Ovary (tissue), 9 donors: ENCODE data around the gene INSIG2. TPM values are rescaled to one million over a fixed set of nuclear protein-coding genes. Genes with fewer than 3 reads are reported as not detected.

Experiments
- DNase-seq, 5 donors: peaks; one replicate each; pipeline ENCODE4 v3.0.0-alpha.2; 2019 to 2020
- H3K27ac ChIP-seq, 2 donors: fragments of 200-600 bp; one replicate each; pipeline versions ENCODE4 v1.5.1 to v1.8.0; 2019 to 2022
- H3K27me3 ChIP-seq: fragments of 200-600 bp; one replicate; pipeline ENCODE4 v1.8.0; 2022
- H3K36me3 ChIP-seq: fragments of 200-600 bp; sonication (generic); one replicate; pipeline ENCODE4 v1.5.1; 2019
- H3K4me1 ChIP-seq: one replicate; pipeline ENCODE4 v1.8.1; 2013; ENCODE audit warnings: mild to moderate bottlenecking, moderate library complexity; ENCODE audit not compliant: insufficient read depth
- H3K4me3 ChIP-seq: fragments of 200-600 bp; sonication (generic); one replicate; pipeline ENCODE4 v1.5.1; 2017
- H3K9me3 ChIP-seq, 2 donors: fragments of 200-600 bp in 1 of 2; sonication (generic) in 1 of 2; one replicate each; pipeline versions ENCODE4 v1.5.1 to v1.8.1; 2013 to 2019; ENCODE audit warnings: mild to moderate bottlenecking in 1 of 2, moderate library complexity in 1 of 2
- CTCF ChIP-seq, 3 donors: fragments of 450-650 bp in 2 of 3; fragments of 200-600 bp in 1 of 3; IDR thresholded peaks; one replicate each; pipeline versions ENCODE4 v1.5.1 to v1.8.0; 2016 to 2022; ENCODE audit warnings: antibody characterized with exemption in 3 of 3, mild to moderate bottlenecking in 1 of 3
- EP300 ChIP-seq: sonication (generic); formaldehyde crosslinking; IDR thresholded peaks from one replicate; pipeline ENCODE4 v1.6.1; 2017; ENCODE audit warnings: antibody characterized with exemption
- POLR2A ChIP-seq: fragments of 450-650 bp; IDR thresholded peaks from one replicate; pipeline ENCODE4 v1.6.1; 2017; ENCODE audit warnings: antibody characterized with exemption, mild to moderate bottlenecking, moderate library complexity
- WGBS, 3 donors: extraction: QIAGEN DNeasy Blood & Tissue Kit in 1 of 3; methylation state at CpG; one replicate each; pipeline versions ENCODE4 v1.1.5 to v1.1.7; 2013 to 2017; 5-methylcytosine and 5-hydroxymethylcytosine counted together
- intact Hi-C, 4 donors: fragments of 100-400 bp; cut with DNase I; formaldehyde crosslinking; loops; one replicate each; pipeline versions ENCODE4 v1.11.0 to v1.15.1; 2022 to 2023
- polyA plus RNA-seq, 2 donors: library from polyadenylated mRNA; stranded (reverse); fragments of 200-250 nt in 1 of 2; fragments of 350-450 nt in 1 of 2; fragmentation: Illumina TruSeq in 1 of 2; extraction: RNeasy Lipid Tissue Mini Kit (QIAGEN cat#74804) in 1 of 2; gene quantifications; one replicate each; pipeline ENCODE4 v1.2.3, GENCODE V29; 2013 to 2014
- total RNA-seq, 7 donors: library from RNA; depleted of rRNA in 2 of 7; stranded (reverse); fragments of >200 nt in 2 of 7; fragmentation: NEBNext Ultra II Directional in 3 of 7; extraction: Animal tissue kit (Norgen Biotek cat#: 25700) in 3 of 7; gene quantifications; one replicate each; pipeline versions ENCODE4 v1.1.0 to v1.2.4, GENCODE V29; 2016 to 2023
- donor health status: DM: no; HTN: no; CAD: no; lungs with moderate emphysema.
- donor health status: DM: no; HTN: no; CAD: no.
- donor health status: Bipolar disorder and iron deficiency.
- donor health status: DM: yes; HTN: yes; CAD: no.
- donor health status: DM: no; HTN: no; CAD: no.
- donor health status: DM: yes; HTN: yes; CAD: no.

The INSIG2 gene
- total and polyA plus RNA-seq, 9 donors, result 10.9 to 20.3 (median 16.6) TPM

- 77 to 82% (median 82%) methylated on average over 11 of the region's 11 CpGs for WGBS, 3 donors
- Histone ChIP-seq H3K27me3 (no peaks in the 10 kb centered on the region), H3K36me3 (no peaks in the 10 kb centered on the region), H3K4me1 (no peaks in the 10 kb centered on the region), H3K9me3 (no peaks in the 10 kb centered on the region), H3K4me3 (no peak overlapping the region), H3K27ac (no peak overlapping the region)
- no peak for DNase-seq
- intact Hi-C loops, result no loop called here
- TF ChIP-seq EP300 (no peak), POLR2A (no peak), CTCF (IDR thresholded peaks at IDR 0.05) (no peak)
Observed at GRCh38 chr2:118146315-118147283, 58.3 kb downstream of the INSIG2 start.

GRCh38 chr2:118148133-118148532 is 59.9 kb downstream of the INSIG2 start:
- no peaks in the 10 kb centered on the region for H3K27me3 ChIP-seq
- no peaks in the 10 kb centered on the region for H3K36me3 ChIP-seq
- no peak for TF ChIP-seq CTCF (IDR thresholded peaks at IDR 0.05)
- no peak for TF ChIP-seq EP300
- no peak for TF ChIP-seq POLR2A
- intact Hi-C loops, result no loop called here
- no peaks in the 10 kb centered on the region for H3K9me3 ChIP-seq
- H3K27ac ChIP-seq, result no peak overlapping the region
- DNase-seq, result no peak
- 42 to 67% (median 60%) methylated on average over 1 of the region's 1 CpG for WGBS, 3 donors
- no peaks in the 10 kb centered on the region for H3K4me1 ChIP-seq
- H3K4me3 ChIP-seq, result no peak overlapping the region

GRCh38 chr2:118148809-118149208 is 60.5 kb downstream of the INSIG2 start:
- Histone ChIP-seq H3K27me3 (no peaks in the 10 kb centered on the region), H3K27ac (no peak overlapping the region), H3K9me3 (no peaks in the 10 kb centered on the region), H3K36me3 (no peaks in the 10 kb centered on the region), H3K4me3 (no peak overlapping the region), H3K4me1 (no peaks in the 10 kb centered on the region)
- no peak for DNase-seq
- intact Hi-C loops, result no loop called here
- WGBS, 3 donors, result 50 to 69% (median 64%) methylated on average over 3 of the region's 3 CpGs
- TF ChIP-seq EP300 (no peak), POLR2A (no peak), CTCF (IDR thresholded peaks at IDR 0.05) (no peak)

- DNase-seq, result no peak
- Histone ChIP-seq H3K4me3 (no peak overlapping the region), H3K9me3 (no peaks in the 10 kb centered on the region), H3K27ac (no peak overlapping the region), H3K27me3 (no peaks in the 10 kb centered on the region), H3K36me3 (no peaks in the 10 kb centered on the region), H3K4me1 (no peaks in the 10 kb centered on the region)
- intact Hi-C loops, result no loop called here
- no peak for TF ChIP-seq POLR2A
- no peak for TF ChIP-seq EP300
- TF ChIP-seq CTCF (IDR thresholded peaks at IDR 0.05), result no peak
Observed at GRCh38 chr2:118150294-118150693, 62.0 kb downstream of the INSIG2 start.
